ELR (cell line): ENCODE data around the gene ZNF672.
A peak's percentile ranks its signal among the peaks of the same experiment; 100 is the strongest.
"Not testable (repeated sequence)": the region's sequence is repeated elsewhere in the genome, so short reads cannot be mapped to it uniquely, and the experiment has no call there.

Source experiments
- DNase-seq: peaks from one replicate; pipeline ENCODE4 v3.0.0-alpha.2; 2015; ENCODE audit warnings: low read depth

ZNF672 gene

GRCh38 chr1:248856176-248856575 lies 18.2 kb downstream of the ZNF672 start:
- DNase-seq, result no peak

GRCh38 chr1:248857201-248857600 lies 19.2 kb downstream of the ZNF672 start:
- DNase-seq, result no peak

GRCh38 chr1:248857749-248858095 lies 19.7 kb downstream of the ZNF672 start:
- DNase-seq, result no peak

GRCh38 chr1:248858096-248858890 lies 20.3 kb downstream of the ZNF672 start:
- peak; percentile 80 for DNase-seq

GRCh38 chr1:248858891-248859889 lies 21.2 kb downstream of the ZNF672 start, which contains the start of gene ZNF692:
Gene ZNF692, minus strand, starts transcription at chr1:248859085. Its CDS starts 776 bp downstream, at chr1:248858309.
- peak; percentile 98 for DNase-seq

GRCh38 chr1:248860007-248860406 lies 22.0 kb downstream of the ZNF672 start:
- DNase-seq, result no peak

GRCh38 chr1:248861616-248862015 lies 23.6 kb downstream of the ZNF672 start:
- DNase-seq, result no peak

GRCh38 chr1:248862695-248862997 lies 24.6 kb downstream of the ZNF672 start:
- DNase-seq, result peak; percentile 33

- DNase-seq, result peak; percentile 81
Measured at GRCh38 chr1:248862998-248863881, 25.2 kb downstream of the ZNF672 start.

GRCh38 chr1:248871837-248872401 lies 33.9 kb downstream of the ZNF672 start:
- no peak for DNase-seq

GRCh38 chr1:248872752-248873408 lies 34.9 kb downstream of the ZNF672 start:
- peak; percentile 80 for DNase-seq

GRCh38 chr1:248873409-248873992 lies 35.5 kb downstream of the ZNF672 start:
- DNase-seq, result peak; percentile 94

GRCh38 chr1:248873993-248874533 lies 36.0 kb downstream of the ZNF672 start:
- peak; percentile 84 for DNase-seq

- DNase-seq, result no peak
Measured at GRCh38 chr1:248881261-248881660, 43.2 kb downstream of the ZNF672 start.

GRCh38 chr1:248882427-248882826 lies 44.4 kb downstream of the ZNF672 start:
- not testable (repeated sequence) for DNase-seq

GRCh38 chr1:248884632-248885295 lies 46.7 kb downstream of the ZNF672 start:
- DNase-seq, result peak; percentile 17

GRCh38 chr1:248885646-248886045 lies 47.6 kb downstream of the ZNF672 start:
- DNase-seq, result no peak

- no peak for DNase-seq
Measured at GRCh38 chr1:248886237-248886895, 48.3 kb downstream of the ZNF672 start.

GRCh38 chr1:248889914-248890243 lies 51.9 kb downstream of the ZNF672 start:
- not testable (repeated sequence) for DNase-seq
